DOHH2 (cell line): ENCODE results near the gene NFATC3.

Experiments used
- H3F3A ChIP-seq: fragments of 200-600 bp; sonication (generic), shearing (Covaris generic); 2 replicates; pipeline ENCODE4 v1.6.0; 2016; ENCODE audit warnings: antibody characterized with exemption, mild to moderate bottlenecking; ENCODE audit not compliant: control insufficient read depth, insufficient read depth
- H3K27ac ChIP-seq: fragments of 200-600 bp; sonication (generic); 2 replicates; pipeline ENCODE4 v1.5.1; 2014; ENCODE audit warnings: low read depth, mild to moderate bottlenecking, low read length, moderate library complexity
- H3K27me3 ChIP-seq: fragments of 200-600 bp; sonication (generic); 2 replicates; pipeline ENCODE4 v1.6.1; 2014; ENCODE audit warnings: mild to moderate bottlenecking, low read length, mixed read lengths; ENCODE audit not compliant: control insufficient read depth
- H3K36me3 ChIP-seq: fragments of 200-600 bp; sonication (generic); 2 replicates; pipeline ENCODE4 v1.6.1; 2014; ENCODE audit warnings: mild to moderate bottlenecking, low read length, moderate library complexity, mixed read lengths; ENCODE audit not compliant: control insufficient read depth
- H3K4me1 ChIP-seq: fragments of 200-600 bp; sonication (generic); 2 replicates; pipeline ENCODE4 v1.6.1; 2014; ENCODE audit warnings: mild to moderate bottlenecking, low read length, mixed read lengths; ENCODE audit not compliant: control insufficient read depth
- H3K4me2 ChIP-seq: fragments of 200-600 bp; sonication (generic); 2 replicates; pipeline ENCODE4 v1.6.0; 2014; ENCODE audit warnings: mild to moderate bottlenecking, low read length, moderate library complexity
- H3K4me3 ChIP-seq: fragments of 200-600 bp; sonication (generic); 2 replicates; pipeline ENCODE4 v1.5.1; 2014; ENCODE audit warnings: mild to moderate bottlenecking, low read length, mixed read lengths
- H3K79me2 ChIP-seq: fragments of 200-600 bp; sonication (generic); 2 replicates; pipeline ENCODE4 v1.6.1; 2014; ENCODE audit warnings: mild to moderate bottlenecking, low read length, mixed read lengths; ENCODE audit not compliant: control insufficient read depth
- H3K9me2 ChIP-seq: fragments of 200-600 bp; sonication (generic); replicated peaks from 2 replicates; pipeline ENCODE4 v1.6.1; 2014; ENCODE audit warnings: mild to moderate bottlenecking, low read length, mixed read lengths; ENCODE audit not compliant: control insufficient read depth
- H3K9me3 ChIP-seq: fragments of 200-600 bp; sonication (generic); 2 replicates; pipeline ENCODE4 v1.6.1; 2014; ENCODE audit warnings: antibody characterized with exemption, low read length, mixed read lengths; ENCODE audit not compliant: control insufficient read depth, insufficient read depth
- H4K20me1 ChIP-seq: fragments of 200-600 bp; sonication (generic); 2 replicates; pipeline ENCODE4 v1.6.0; 2014; ENCODE audit warnings: low read depth, mild to moderate bottlenecking, antibody characterized with exemption, low read length, moderate library complexity; ENCODE audit not compliant: control insufficient read depth, insufficient read depth
- CTCF ChIP-seq: fragments of 200-600 bp; sonication (generic); IDR thresholded peaks from one replicate; pipeline ENCODE4 v1.5.1; 2014; ENCODE audit warnings: antibody characterized with exemption, mild to moderate bottlenecking, low read depth, low read length; ENCODE audit not compliant: poor library complexity, severe bottlenecking
- EZH2phosphoT487 ChIP-seq: fragments of 200-600 bp; sonication (generic); IDR thresholded peaks from 2 replicates; pipeline ENCODE4 v1.6.1; 2017; ENCODE audit warnings: borderline replicate concordance, mild to moderate bottlenecking, antibody characterized with exemption, low read length, moderate library complexity, mixed read lengths

Gene NFATC3

DNA sequence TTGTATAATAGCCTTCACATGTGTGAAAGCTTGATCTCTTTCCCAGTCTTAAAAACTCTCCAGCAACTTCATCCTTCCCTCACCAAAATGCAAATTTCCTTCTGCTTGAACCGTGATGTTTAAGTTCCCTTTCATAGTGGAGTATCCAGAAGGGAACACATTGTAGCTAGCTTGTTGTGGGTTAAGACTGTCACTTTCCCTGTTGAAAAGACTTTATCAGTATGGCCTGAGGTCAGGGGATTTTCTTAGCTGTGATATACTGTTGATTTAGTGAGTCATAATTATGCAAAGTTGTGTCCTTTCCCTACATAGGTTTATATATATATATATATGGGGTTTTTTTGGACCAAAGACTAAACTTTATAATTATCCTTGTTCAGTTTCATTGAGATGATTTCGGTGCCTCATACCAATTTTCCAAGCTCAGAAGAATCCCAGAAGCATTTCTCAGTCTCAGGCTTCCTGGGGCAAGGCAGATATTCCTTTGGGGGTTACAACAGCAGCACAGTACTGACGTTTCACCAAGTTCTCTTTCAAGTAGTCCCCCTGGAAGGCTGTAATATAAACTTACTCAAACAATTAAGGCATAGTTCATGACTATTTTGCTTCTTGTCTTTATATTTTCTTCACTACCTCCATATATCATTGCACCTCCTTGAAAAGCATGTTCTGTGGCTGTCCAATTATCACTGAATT, 115.1 kb downstream of the NFATC3 start:
- Histone ChIP-seq H3K4me1 (no peaks in the 10 kb centered on the region; the same call in 1 of the 2 replicates), H3K27ac (no peak overlapping the region), H3F3A (peaks cover 2% of the 10 kb centered on the region; the same call in 1 of the 2 replicates), H3K4me3 (no peak overlapping the region), H3K9me3 (no peaks in the 10 kb centered on the region), H3K79me2 (no peaks in the 10 kb centered on the region), H3K4me2 (no peak overlapping the region), H3K36me3 (no peaks in the 10 kb centered on the region), H3K27me3 (no peaks in the 10 kb centered on the region), H3K9me2 (no peaks in the 10 kb centered on the region), H4K20me1 (no peaks in the 10 kb centered on the region)
- no peak for TF ChIP-seq EZH2phosphoT487
- no peak for TF ChIP-seq CTCF

GRCh38 chr16:68202091-68202519, 116.9 kb downstream of the NFATC3 start:
- Histone ChIP-seq H3K27ac (no peak overlapping the region), H3K9me2 (no peaks in the 10 kb centered on the region), H4K20me1 (no peaks in the 10 kb centered on the region), H3K4me2 (no peak overlapping the region), H3K4me3 (no peak overlapping the region), H3F3A (peaks cover 2% of the 10 kb centered on the region; the same call in 1 of the 2 replicates), H3K36me3 (no peaks in the 10 kb centered on the region), H3K4me1 (no peaks in the 10 kb centered on the region; the same call in 1 of the 2 replicates), H3K27me3 (no peaks in the 10 kb centered on the region), H3K9me3 (no peaks in the 10 kb centered on the region), H3K79me2 (no peaks in the 10 kb centered on the region)
- TF ChIP-seq EZH2phosphoT487, result no peak
- no peak for TF ChIP-seq CTCF

DNA sequence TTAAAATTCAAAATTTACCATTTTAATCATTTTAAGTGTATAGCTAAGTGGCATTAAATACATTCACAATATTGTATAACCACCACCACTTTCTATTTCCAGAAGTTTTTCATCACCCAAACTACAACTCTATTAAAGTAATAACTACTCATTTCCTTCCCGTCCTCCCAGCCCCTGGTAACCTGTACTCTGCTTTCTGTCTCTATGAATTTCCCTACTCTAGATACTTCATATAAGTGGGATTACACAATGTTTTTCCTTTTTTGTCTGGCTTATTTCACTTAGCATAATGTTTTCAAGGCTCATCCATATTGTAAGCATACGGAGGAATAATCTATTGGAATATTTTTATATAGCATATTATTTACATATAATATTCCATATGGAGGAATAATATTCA, 121.1 kb downstream of the NFATC3 start:
- no peak overlapping the region for H3K27ac ChIP-seq
- H3K4me3 ChIP-seq, result no peak overlapping the region
- TF ChIP-seq CTCF (no peak), EZH2phosphoT487 (no peak)
- no peaks in the 10 kb centered on the region for H4K20me1 ChIP-seq
- H3K9me2 ChIP-seq, result no peaks in the 10 kb centered on the region
- 0 out of 2 replicates have a peak, but pooled peaks cover 3% of the 10 kb centered on the region for H3K79me2 ChIP-seq
- H3K9me3 ChIP-seq, result no peaks in the 10 kb centered on the region
- no peak overlapping the region for H3K4me2 ChIP-seq
- no peaks in the 10 kb centered on the region for H3K36me3 ChIP-seq
- H3K27me3 ChIP-seq, result no peaks in the 10 kb centered on the region
- no peaks in the 10 kb centered on the region for H3K4me1 ChIP-seq
- peaks cover 2% of the 10 kb centered on the region; the same call in 1 of the 2 replicates for H3F3A ChIP-seq
